Measurements from ENCODE around the gene NUP107.
"Not testable (repeated sequence)": the region's sequence is repeated elsewhere in the genome, so short reads cannot be mapped to it uniquely, and the experiment has no call there.

Gene NUP107

DNA sequence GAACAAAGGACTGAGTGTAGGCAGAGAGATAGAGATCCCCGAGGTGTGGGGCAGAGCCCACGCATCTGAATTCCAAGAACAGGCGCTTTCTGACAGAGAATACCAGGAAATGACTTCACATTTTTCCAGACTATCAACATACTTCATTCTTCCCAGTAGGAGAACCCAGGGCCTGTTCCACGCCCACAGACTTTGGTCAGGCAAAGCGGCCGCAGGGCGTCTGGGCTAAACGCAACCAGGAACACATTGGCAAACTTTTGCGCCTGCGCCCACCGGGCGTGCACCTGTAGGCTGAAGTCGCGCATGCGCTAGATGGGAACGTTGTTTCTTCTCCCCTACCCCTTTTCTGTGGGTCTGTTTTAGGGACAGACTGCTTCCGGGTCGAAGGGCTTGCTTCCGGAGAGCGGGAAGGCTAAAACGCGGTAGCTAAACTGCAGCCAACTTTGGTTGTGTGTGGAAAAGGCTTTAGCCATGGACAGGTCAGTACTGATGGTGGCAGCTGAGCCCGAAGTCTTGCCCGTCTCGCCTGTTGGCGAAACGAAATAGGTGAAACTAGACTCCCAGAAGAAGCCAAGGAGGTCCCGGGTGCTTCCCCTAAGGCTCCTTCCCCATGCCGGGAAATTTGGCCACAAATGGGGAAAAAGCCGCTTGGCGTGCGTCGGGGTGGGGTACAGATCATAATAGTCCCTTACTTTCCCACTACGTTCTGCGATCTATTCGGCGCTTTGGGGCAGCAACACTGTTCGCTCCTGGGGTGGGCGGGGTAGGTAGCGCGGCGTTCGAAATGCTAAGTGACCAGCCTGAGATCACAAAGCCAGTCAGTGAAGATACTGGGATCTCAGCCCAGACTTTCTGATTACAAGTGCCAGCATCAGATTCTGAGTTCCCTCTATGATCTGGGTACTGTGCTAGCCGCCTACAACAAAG is at the start of gene NUP107:
Gene NUP107, plus strand, starts transcription at position 384 of the 927 bp plus-strand sequence. Its CDS starts 88 bp downstream, at position 472.
- DNase-seq (ENCODE audit: low read depth in 1 of 2, low spot score in 1 of 2): peak; percentile 96

DNA sequence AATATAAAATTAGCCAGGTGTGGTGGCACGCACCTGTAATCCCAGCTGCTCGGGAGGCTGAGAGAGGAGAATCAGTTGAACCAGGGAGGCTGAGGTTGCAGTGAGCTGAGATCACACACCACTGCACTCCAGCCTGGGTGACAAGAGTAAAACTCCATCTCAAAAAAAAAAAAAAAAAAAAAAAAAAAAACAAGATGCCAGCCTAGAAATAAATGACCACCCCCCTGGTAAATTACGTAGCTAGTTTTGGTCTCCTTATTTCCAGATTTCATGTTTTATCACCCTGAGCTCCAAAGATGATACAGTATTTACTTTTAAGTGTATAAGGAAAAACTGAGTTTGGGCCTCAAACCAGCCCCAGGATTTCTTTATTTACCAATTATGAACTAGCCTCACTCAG is 49.3 kb upstream of the NUP107 start:
- DNase-seq (ENCODE audit: low read depth in 1 of 2, low spot score in 1 of 2): not testable (repeated sequence)

GRCh38 chr12:68638171-68638570 is 48.6 kb upstream of the NUP107 start:
- no peak for DNase-seq (ENCODE audit: low read depth in 1 of 2, low spot score in 1 of 2)

DNA sequence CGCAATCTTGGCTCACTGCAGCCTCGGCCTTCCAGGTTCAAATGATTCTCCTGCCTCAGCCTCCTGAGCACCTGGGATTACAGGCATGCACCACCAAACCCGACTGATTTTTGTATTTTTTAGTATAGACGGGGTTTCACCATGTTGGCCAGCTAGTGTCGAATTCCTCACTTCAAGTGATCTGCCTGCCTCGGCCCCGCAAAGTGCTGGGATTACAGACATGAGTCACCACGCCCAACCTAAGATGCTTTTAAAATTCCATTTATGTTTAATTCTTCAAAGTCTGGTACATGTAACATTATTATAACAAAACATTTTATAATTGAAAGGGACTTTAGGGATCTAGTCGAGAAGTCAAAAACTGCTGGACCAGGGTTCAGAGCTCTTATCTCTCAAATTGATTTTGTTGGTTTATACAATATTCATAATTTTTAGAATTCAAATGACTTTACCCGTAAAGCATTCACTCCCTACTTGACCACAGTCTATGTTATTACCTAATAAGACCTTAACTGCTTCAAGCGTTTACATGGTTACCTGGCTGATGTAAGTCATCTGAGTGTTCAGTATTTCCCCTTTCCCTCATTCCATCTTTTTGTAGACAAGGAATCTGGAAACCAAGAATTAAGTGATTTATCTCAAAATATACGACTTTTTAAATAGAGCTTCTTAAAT is 47.9 kb upstream of the NUP107 start:
- no peak for DNase-seq (ENCODE audit: low read depth in 1 of 2, low spot score in 1 of 2)

DNA sequence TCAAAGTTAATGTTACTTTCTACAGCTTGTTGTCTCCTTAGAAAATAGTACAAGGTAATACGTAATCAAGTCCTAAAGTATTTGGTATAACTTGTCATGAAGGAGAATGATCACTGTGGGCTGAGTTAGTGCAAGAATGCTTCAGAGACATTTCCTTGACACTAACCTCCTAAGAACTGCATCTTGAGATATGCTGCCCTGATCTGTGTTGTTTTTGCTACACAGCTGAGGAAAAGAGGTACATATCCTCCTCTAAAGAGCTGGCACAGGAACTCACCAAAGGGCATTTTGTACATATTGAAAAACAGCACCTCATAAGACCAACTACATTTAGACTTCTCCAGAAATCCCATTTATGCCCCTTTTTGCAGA is 47.4 kb upstream of the NUP107 start:
- no peak for DNase-seq (ENCODE audit: low read depth in 1 of 2, low spot score in 1 of 2)

DNA sequence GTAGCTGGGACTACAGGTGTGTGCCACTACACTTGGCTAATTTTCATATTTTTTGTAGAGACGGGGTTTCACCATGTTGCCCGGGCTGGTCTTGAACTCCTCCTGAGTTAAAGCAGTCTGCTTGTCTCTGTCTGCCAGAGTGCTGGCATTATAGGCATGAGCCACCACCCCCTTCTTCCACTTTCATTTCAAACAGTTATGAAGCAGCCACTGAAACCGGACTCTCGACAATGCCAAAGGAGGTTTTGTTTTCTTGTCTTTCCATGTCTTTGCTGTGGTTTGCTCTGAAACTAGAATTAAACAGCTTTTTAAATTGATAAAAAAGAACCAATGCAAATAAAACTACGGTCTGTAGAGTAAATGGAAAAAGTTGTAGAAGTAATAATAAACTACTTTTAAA is 45.6 kb upstream of the NUP107 start:
- DNase-seq (ENCODE audit: low read depth in 1 of 2, low spot score in 1 of 2): peak; percentile 15 to 65

- no peak for DNase-seq (ENCODE audit: low read depth in 1 of 2, low spot score in 1 of 2)
Observed at GRCh38 chr12:68646484-68646883, 40.3 kb upstream of the NUP107 start.

DNA sequence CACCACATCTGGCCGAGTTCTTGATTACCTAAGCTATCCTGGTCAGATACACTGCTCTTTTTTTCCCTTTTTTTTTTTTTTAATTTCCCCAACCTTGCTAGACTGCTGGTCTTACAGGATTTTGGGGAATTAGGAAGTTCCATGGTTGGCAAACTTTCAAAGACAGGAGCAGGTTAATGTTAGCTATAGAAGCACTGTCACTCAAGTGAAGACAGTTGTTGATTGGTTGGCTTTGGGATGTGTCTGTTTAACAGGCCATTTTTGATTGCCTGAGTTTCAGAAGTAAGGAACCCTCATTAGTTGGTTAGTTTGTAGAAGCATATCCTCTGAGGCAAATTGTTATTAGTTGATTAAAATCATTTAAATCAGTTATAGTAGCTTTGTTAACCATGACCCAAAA is 39.3 kb upstream of the NUP107 start:
- DNase-seq (ENCODE audit: low read depth in 1 of 2, low spot score in 1 of 2): no peak

- no peak for DNase-seq (ENCODE audit: low read depth in 1 of 2, low spot score in 1 of 2)
Observed at GRCh38 chr12:68648179-68648578, 38.6 kb upstream of the NUP107 start.

DNA sequence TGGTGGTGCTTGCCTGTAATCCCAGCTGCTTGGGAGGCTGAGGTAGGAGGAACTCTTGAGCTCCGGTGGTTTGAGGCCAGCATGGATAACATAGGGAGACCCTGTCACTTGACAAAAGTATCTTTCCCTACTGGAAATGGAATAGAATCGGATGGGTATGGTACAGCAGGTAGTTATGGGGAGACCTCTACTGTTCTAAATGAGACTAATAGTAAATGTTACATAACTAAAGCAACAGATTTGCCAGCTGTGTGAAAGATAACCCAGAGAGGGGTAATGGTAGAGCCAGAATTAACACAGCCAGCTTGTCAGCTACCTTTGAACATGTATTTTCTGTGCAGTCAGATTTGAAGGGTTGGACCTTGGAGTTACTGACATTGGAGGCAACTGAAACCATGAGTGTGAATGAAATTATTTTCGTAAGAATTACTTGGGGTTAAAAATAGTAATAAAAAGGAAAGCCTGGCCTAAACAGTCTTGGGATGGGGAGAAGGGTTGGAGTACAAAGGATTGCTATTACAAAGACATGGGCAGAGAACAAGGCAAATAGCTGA is 21.7 kb upstream of the NUP107 start:
- no peak for DNase-seq (ENCODE audit: low read depth in 1 of 2, low spot score in 1 of 2)

DNA sequence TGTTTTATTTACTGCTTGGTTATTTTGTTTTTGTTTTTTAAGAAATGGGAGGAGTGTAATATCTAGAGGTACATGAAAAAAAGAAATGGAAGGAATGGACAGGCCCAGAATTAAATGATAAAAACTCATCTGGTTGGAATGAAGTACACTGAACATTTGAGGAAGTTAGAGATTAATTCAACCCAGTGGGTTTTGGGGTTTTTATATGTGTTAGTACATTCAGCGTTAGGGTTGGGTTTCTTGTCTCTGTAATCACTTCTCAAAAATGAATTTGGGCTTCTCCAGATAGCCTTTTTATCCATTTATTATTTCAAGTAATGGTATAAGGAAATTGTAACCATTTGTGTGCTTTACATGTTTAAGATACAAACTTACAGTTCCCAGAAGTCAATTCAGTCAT is 19.5 kb upstream of the NUP107 start:
- DNase-seq (ENCODE audit: low read depth in 1 of 2, low spot score in 1 of 2): no peak

- DNase-seq (ENCODE audit: low read depth in 1 of 2, low spot score in 1 of 2): no peak
Observed at GRCh38 chr12:68667896-68668295, 18.9 kb upstream of the NUP107 start.

- DNase-seq (ENCODE audit: low read depth in 1 of 2, low spot score in 1 of 2): no peak
Observed at GRCh38 chr12:68671179-68671578, 15.6 kb upstream of the NUP107 start.

GRCh38 chr12:68673788-68674187 is 13.0 kb upstream of the NUP107 start:
- no peak for DNase-seq (ENCODE audit: low read depth in 1 of 2, low spot score in 1 of 2)

DNA sequence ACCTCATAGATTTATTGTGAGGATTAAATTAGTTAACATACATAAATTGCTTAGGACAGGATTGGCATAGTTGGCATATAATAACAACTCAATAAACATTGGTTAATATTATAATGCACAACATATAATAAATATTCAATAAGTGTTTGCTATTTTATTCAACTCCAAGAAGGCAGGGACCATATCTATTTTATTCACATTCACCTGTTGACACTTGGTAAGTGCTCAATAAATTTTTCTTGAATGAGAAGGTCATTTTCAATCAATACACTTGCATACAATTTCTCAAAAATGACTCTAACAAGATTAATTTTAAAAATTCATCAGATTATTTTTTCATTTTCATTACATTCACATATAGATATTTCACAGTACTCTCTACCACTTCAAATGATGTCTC is 12.4 kb upstream of the NUP107 start:
- no peak for DNase-seq (ENCODE audit: low read depth in 1 of 2, low spot score in 1 of 2)

DNA sequence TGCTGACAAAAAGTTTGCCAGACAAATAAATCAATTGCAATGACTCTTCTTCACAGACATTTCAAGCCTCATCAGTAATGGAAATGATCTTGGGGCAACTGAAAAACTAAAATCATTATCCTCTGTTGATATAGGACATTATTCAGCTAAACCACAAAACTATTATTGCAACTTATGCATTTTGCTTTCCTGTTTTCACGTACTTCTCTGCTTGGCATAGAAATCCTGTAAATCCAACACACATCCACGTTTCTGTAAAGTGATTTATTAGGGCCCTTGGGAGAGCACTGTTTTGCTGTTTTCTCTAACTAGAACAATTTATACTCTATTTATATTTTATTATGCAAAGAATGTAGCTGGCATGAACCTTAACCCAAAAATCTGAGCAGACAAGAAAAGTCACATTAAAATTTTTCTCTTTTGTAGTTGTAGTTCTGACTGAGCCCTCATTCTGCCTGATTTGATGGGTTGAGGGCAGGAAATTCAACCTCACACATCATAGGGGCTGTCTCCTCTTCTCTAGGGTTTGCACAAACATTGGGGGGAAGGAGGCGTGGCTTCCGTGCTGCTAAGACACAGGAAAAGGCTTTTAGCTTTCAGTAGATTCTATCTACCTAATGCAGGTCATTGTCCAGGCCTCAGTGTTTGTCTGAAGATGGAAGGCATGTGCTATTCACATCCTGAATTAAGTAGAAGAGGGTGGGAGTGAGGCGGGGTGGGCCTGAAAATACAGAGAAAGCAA is 11.5 kb upstream of the NUP107 start:
- DNase-seq (ENCODE audit: low read depth in 1 of 2, low spot score in 1 of 2): peak in 1 of 2 donors; percentile 24

DNA sequence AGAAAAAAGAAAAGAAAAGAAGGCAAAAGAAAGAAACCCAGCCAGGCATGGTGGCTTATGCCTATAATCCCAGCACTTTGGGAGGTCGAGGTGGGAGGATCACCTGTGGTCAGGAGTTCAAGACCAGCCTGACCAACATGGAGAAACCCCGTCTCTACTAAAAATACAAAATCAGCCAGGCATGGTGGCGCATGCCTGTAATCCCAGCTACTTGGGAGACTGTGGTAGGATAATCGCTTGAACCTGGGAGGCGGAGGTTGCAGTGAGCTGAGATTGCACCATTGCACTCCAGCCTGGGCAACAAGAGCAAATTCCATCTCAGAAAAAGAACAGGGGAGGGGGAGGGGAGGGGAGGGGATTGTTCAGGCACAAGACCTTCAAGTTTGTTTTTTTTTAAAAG is 9.9 kb upstream of the NUP107 start:
- DNase-seq (ENCODE audit: low read depth in 1 of 2, low spot score in 1 of 2): not testable (repeated sequence)

DNA sequence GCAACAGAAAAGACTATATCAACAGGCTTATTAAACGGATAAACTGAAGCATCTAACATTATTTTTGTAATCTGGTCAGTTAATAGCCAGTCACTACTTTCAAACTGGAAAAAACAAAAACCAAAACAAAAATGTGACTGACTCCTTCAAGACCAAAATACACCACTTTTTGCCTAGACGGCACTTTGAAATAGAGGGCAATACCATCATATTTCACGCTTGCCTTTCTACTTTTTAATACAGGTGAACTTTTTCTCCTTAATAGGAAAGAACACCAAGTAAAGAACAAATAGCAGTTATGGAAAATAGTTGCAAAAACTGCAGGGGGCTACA is 550 bp upstream of the NUP107 start:
- no peak for DNase-seq (ENCODE audit: low read depth in 1 of 2, low spot score in 1 of 2)

GRCh38 chr12:68695454-68695853 is 8.7 kb downstream of the NUP107 start:
- DNase-seq (ENCODE audit: low read depth in 1 of 2, low spot score in 1 of 2): no peak

- no peak for DNase-seq (ENCODE audit: low read depth in 1 of 2, low spot score in 1 of 2)
Observed at GRCh38 chr12:68699486-68699885, 12.7 kb downstream of the NUP107 start.

GRCh38 chr12:68727776-68728175 is 41.0 kb downstream of the NUP107 start:
- DNase-seq (ENCODE audit: low read depth in 1 of 2, low spot score in 1 of 2): no peak

- no peak for DNase-seq (ENCODE audit: low read depth in 1 of 2, low spot score in 1 of 2)
Observed at GRCh38 chr12:68733661-68734071, 46.9 kb downstream of the NUP107 start.
